PFSK-1 (cell line): ENCODE data around the gene IQSEC2.

Experiments
- FOXP2 ChIP-seq: optimal IDR thresholded peaks from 2 replicates; pipeline ENCODE3; 2011; ENCODE audit warnings: borderline replicate concordance, control low read depth, inconsistent platforms; ENCODE audit not compliant: insufficient read depth; ENCODE audit errors: extremely low read length, extremely low read depth
- POLR2AphosphoS5 ChIP-seq: IDR thresholded peaks from 2 replicates; pipeline ENCODE4 v1.6.1; 2012; ENCODE audit warnings: low read depth, mild to moderate bottlenecking, control low read depth, low read length, moderate library complexity
- SIN3A ChIP-seq: IDR thresholded peaks from 2 replicates; pipeline ENCODE4 v1.6.1; 2012; ENCODE audit warnings: mild to moderate bottlenecking, low read length, moderate library complexity, borderline replicate concordance; ENCODE audit not compliant: insufficient read depth
- TAF1 ChIP-seq: IDR thresholded peaks from 2 replicates; pipeline ENCODE4 v1.6.1; 2012; ENCODE audit warnings: low read length, control low read depth, borderline replicate concordance; ENCODE audit not compliant: insufficient read depth
- TF ChIP-seq, protein P1 (sequence below), 2 experiments: IDR thresholded peaks; 2 replicates each; pipeline versions ENCODE4 v1.6.1 to v1.8.0; 2011 to 2012; ENCODE audit warnings: low read depth in 2 of 2, low read length in 2 of 2, control low read depth in 1 of 2, inconsistent platforms in 1 of 2, mild to moderate bottlenecking in 1 of 2, moderate library complexity in 1 of 2; ENCODE audit not compliant: insufficient read depth in 1 of 2

Gene IQSEC2

DNA sequence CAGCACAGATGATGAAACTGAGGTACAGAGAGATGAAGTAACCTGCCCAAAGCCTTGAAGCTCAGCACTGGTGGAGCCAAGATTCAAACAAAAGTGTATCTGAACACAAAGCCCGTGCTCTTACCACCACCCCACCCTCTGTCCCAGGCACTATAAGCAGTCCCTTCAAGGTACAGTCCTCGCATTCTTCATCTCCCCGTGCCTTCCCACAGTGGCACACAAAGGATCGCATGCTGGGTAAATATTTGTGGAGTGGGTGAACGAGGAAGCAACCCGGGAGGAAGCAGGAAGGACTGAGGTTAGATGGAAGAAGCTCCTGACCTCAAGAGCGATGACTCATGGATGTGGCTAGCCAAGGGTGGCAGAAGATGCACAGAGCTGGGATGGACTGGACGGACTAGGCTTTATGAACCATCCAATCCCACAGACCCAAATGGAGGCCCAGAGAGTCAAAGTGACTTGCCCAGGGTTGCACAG is 18.4 kb downstream of the IQSEC2 start:
- TF ChIP-seq SIN3A (no peak), POLR2AphosphoS5 (no peak), TAF1 (no peak), FOXP2 (no peak)
- TF ChIP-seq, protein P1, sequence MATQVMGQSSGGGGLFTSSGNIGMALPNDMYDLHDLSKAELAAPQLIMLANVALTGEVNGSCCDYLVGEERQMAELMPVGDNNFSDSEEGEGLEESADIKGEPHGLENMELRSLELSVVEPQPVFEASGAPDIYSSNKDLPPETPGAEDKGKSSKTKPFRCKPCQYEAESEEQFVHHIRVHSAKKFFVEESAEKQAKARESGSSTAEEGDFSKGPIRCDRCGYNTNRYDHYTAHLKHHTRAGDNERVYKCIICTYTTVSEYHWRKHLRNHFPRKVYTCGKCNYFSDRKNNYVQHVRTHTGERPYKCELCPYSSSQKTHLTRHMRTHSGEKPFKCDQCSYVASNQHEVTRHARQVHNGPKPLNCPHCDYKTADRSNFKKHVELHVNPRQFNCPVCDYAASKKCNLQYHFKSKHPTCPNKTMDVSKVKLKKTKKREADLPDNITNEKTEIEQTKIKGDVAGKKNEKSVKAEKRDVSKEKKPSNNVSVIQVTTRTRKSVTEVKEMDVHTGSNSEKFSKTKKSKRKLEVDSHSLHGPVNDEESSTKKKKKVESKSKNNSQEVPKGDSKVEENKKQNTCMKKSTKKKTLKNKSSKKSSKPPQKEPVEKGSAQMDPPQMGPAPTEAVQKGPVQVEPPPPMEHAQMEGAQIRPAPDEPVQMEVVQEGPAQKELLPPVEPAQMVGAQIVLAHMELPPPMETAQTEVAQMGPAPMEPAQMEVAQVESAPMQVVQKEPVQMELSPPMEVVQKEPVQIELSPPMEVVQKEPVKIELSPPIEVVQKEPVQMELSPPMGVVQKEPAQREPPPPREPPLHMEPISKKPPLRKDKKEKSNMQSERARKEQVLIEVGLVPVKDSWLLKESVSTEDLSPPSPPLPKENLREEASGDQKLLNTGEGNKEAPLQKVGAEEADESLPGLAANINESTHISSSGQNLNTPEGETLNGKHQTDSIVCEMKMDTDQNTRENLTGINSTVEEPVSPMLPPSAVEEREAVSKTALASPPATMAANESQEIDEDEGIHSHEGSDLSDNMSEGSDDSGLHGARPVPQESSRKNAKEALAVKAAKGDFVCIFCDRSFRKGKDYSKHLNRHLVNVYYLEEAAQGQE (IDR thresholded peaks at IDR 0.05; ENCODE audit: insufficient read depth in 1 of 2, low read depth in 2 of 2, low read length in 2 of 2), result no peak

DNA sequence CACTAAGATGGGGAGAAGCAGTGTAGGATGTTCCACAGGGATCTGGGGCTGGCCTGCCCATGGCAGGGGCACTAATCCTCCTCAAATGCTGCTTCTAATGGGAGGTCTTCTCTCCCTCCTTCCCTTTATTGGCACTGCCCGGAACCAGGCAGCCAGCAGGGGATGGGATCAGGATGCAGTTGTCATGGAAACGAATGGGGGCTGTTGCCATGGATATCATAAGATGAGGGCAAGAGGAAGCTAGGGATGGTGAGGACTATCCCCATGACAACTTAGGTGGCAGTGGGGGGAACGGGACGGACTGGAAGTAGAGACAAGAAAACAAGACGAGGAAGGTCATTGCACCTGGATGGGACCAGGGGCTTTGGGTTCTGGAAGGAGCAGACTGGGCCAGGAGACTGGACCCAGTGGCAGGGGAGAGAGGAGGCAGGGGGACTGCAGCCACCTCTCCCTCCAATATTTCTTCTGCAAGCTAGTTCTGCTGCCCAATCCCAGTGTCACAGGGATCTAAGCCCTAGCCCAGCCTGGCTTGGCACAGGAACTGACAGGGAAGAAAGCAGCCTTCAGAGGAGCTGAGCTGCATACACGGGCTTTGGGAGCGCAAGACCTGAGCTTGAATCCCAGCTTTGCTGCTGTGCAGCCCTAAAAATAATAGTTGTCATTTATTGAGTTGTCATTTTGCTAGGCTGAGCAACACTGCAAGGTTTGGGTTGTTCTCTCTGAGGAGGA is 19.0 kb downstream of the IQSEC2 start:
- TF ChIP-seq TAF1 (no peak), SIN3A (no peak), FOXP2 (no peak), POLR2AphosphoS5 (no peak)
- TF ChIP-seq, protein P1 (IDR thresholded peaks at IDR 0.05; ENCODE audit: insufficient read depth in 1 of 2, low read depth in 2 of 2, low read length in 2 of 2), result no peak

DNA sequence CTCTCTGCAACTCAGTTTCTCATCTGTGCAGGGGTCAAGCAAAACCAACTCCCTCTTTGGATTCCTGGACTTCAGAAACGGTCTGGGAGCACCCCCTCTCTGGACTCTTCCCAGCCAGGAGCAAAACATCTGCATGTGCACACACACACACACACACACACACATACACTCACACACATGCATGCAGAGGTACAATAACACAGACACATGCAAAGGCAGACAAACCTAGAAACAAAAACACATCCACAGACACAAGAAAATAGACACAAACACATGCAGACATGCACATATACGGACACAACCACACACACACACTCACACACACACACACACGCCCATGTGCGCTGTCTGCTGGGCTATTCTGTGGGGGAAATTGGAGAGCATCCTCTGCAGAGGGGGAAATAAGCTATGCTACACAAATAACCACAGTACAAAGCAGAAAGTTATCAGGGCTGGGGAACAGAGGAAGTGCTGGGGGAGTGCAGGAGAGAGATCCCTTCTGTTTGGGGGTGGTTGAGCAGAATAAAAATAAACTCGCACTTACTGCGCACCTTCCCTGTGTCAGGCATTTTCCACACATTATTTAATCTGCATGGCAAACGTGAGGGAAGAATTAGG is 19.9 kb downstream of the IQSEC2 start:
- TF ChIP-seq FOXP2 (no peak), POLR2AphosphoS5 (no peak), TAF1 (no peak), SIN3A (no peak)
- TF ChIP-seq, protein P1 (IDR thresholded peaks at IDR 0.05; ENCODE audit: insufficient read depth in 1 of 2, low read depth in 2 of 2, low read length in 2 of 2), result no peak

DNA sequence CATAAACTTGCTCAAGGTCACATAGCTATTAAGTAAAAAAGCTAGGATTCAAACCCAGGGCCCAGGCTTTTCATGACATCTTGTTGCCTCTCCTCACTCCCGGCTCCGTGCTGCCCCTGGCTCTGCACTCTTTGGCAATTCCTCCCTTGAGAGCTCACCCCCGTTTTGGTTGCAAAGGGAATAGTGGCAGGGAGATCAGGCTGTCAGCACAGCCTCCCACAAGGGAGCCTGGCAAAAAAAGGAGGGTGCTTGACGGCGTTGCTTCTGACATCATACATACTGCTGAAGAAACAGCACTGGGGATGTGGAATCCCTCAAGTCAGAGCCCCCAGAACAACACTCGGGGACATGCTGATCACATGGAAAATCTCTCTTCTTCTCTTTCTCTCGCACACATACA is 20.5 kb downstream of the IQSEC2 start:
- no peak for TF ChIP-seq TAF1
- TF ChIP-seq POLR2AphosphoS5, result no peak
- TF ChIP-seq FOXP2, result no peak
- TF ChIP-seq, protein P1 (IDR thresholded peaks at IDR 0.05; ENCODE audit: insufficient read depth in 1 of 2, low read depth in 2 of 2, low read length in 2 of 2), result no peak
- TF ChIP-seq SIN3A, result no peak
